Mesenchymal stem cell (in vitro differentiated cells and primary cell): Measurements from ENCODE around the gene KIF25.

Experiments used
- DNase-seq: peaks from one replicate; pipeline ENCODE4 v3.0.0-alpha.2; 2013
- H2AFZ ChIP-seq: one replicate; pipeline ENCODE4 v1.6.1; 2013; ENCODE audit warnings: low read depth, mild to moderate bottlenecking, control low read depth, inconsistent platforms, low read length, moderate library complexity
- H2AK5ac ChIP-seq: 2 replicates; pipeline ENCODE4 v1.6.1; 2013; ENCODE audit warnings: low read length, moderate library complexity, mild to moderate bottlenecking, inconsistent platforms; ENCODE audit not compliant: severe bottlenecking
- H2BK120ac ChIP-seq: one replicate; pipeline ENCODE4 v1.6.1; 2013; ENCODE audit warnings: low read depth, mild to moderate bottlenecking, inconsistent platforms, low read length, moderate library complexity
- H2BK12ac ChIP-seq, 2 experiments: one replicate each; pipeline ENCODE4 v1.6.1; 2013; ENCODE audit warnings: inconsistent platforms in 2 of 2, low read length in 2 of 2, mild to moderate bottlenecking in 2 of 2, moderate library complexity in 2 of 2, control low read depth in 1 of 2
- H2BK15ac ChIP-seq: one replicate; pipeline ENCODE4 v1.6.1; 2013; ENCODE audit warnings: mild to moderate bottlenecking, low read depth, inconsistent platforms; ENCODE audit not compliant: poor library complexity, severe bottlenecking
- H2BK5ac ChIP-seq: 2 replicates; pipeline ENCODE4 v1.6.1; 2013; ENCODE audit warnings: low read depth, mild to moderate bottlenecking, low read length, control low read depth, inconsistent platforms; ENCODE audit not compliant: poor library complexity, severe bottlenecking
- H3K14ac ChIP-seq, 2 experiments: one replicate each; pipeline ENCODE4 v1.6.1; 2013; ENCODE audit warnings: inconsistent platforms in 2 of 2, low read length in 2 of 2, control low read depth in 1 of 2, mild to moderate bottlenecking in 1 of 2, moderate library complexity in 1 of 2
- H3K18ac ChIP-seq, 2 experiments: one replicate each; pipeline ENCODE4 v1.6.1; 2013; ENCODE audit warnings: inconsistent platforms in 2 of 2, low read length in 2 of 2, control low read depth in 1 of 2, low read depth in 1 of 2, mild to moderate bottlenecking in 1 of 2
- H3K23ac ChIP-seq, 2 experiments: one replicate each; pipeline ENCODE4 v1.6.1; 2013; ENCODE audit warnings: inconsistent platforms in 2 of 2, low read length in 2 of 2, mild to moderate bottlenecking in 2 of 2, moderate library complexity in 2 of 2, control low read depth in 1 of 2
- H3K27ac ChIP-seq: 2 replicates; pipeline ENCODE4 v1.5.1; 2013; ENCODE audit warnings: mild to moderate bottlenecking, moderate library complexity, low read length, control low read depth, inconsistent platforms; ENCODE audit not compliant: poor library complexity, severe bottlenecking
- H3K27me3 ChIP-seq, 2 experiments: 2 replicates each; pipeline versions ENCODE4 v1.6.1 to v1.7.0; 2013; ENCODE audit warnings: low read length in 2 of 2, mild to moderate bottlenecking in 2 of 2, moderate library complexity in 2 of 2, control low read depth in 1 of 2, inconsistent platforms in 1 of 2; ENCODE audit not compliant: control insufficient read depth in 1 of 2, insufficient read depth in 1 of 2
- H3K36me3 ChIP-seq, 2 experiments: 2 replicates each; pipeline versions ENCODE4 v1.6.1 to v1.7.0; 2013; ENCODE audit warnings: low read length in 2 of 2, control low read depth in 1 of 2, inconsistent platforms in 1 of 2, low read depth in 1 of 2, mild to moderate bottlenecking in 1 of 2; ENCODE audit not compliant: insufficient read depth in 2 of 2, control insufficient read depth in 1 of 2
- H3K4ac ChIP-seq, 2 experiments: one replicate each; pipeline ENCODE4 v1.6.1; 2013; ENCODE audit warnings: inconsistent platforms in 2 of 2, low read length in 2 of 2, mild to moderate bottlenecking in 2 of 2, moderate library complexity in 2 of 2, control low read depth in 1 of 2, low read depth in 1 of 2
- H3K4me1 ChIP-seq: 2 replicates; pipeline ENCODE4 v1.6.1; 2013; ENCODE audit warnings: low read depth, low read length, control low read depth; ENCODE audit not compliant: control insufficient read depth, insufficient read depth
- H3K4me2 ChIP-seq: 2 replicates; pipeline ENCODE4 v1.6.1; 2013; ENCODE audit warnings: low read length, mild to moderate bottlenecking, inconsistent platforms; ENCODE audit not compliant: poor library complexity, severe bottlenecking
- H3K4me3 ChIP-seq, 2 experiments: 2 replicates each; pipeline versions ENCODE4 v1.5.1 to v1.7.0; 2013; ENCODE audit warnings: low read length in 2 of 2, mild to moderate bottlenecking in 2 of 2, control low read depth in 1 of 2, low read depth in 1 of 2; ENCODE audit not compliant: insufficient read depth in 1 of 2
- H3K79me1 ChIP-seq: replicated peaks from 2 replicates; pipeline ENCODE4 v1.6.1; 2013; ENCODE audit warnings: mild to moderate bottlenecking, control low read depth, low read length, inconsistent platforms; ENCODE audit not compliant: poor library complexity, severe bottlenecking
- H3K9ac ChIP-seq: 2 replicates; pipeline ENCODE4 v1.7.0; 2013; ENCODE audit warnings: mild to moderate bottlenecking, low read length, moderate library complexity
- H3K9me3 ChIP-seq: 2 replicates; pipeline ENCODE4 v1.7.0; 2013; ENCODE audit warnings: mild to moderate bottlenecking, low read length; ENCODE audit not compliant: control insufficient read depth
- H4K8ac ChIP-seq: one replicate; pipeline ENCODE4 v1.6.1; 2013; ENCODE audit warnings: inconsistent platforms, mild to moderate bottlenecking, low read length, moderate library complexity
- H4K91ac ChIP-seq: one replicate; pipeline ENCODE4 v1.6.1; 2013; ENCODE audit warnings: mild to moderate bottlenecking, low read length, inconsistent platforms
- whole genome bisulfite sequencing: methylation state at CpG from one replicate; pipeline ENCODE4 v1.1.7; 2013; ENCODE audit warnings: mixed read lengths; 5-methylcytosine and 5-hydroxymethylcytosine counted together

Gene KIF25

DNA sequence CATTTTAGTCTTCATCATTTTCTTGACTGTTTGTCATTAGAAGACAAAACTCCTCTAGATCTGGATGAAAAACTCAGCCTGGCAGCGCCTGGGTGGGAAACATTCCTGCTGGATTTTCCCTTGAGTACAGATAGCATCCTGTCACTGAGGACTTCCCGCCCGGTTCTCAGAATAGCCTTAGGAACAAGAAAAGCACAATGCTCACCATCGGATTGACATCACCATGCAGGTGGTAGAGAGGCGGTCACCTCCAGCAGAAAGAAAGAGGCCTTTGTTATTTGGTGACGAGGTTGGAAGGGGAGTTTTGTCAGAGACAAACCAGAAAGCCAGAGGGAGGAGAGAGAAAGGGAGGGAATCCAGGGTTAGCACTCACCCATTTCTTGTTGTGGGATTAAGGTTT is 39.8 kb downstream of the KIF25 start:
- Histone ChIP-seq H3K27ac (no peak overlapping the region), H4K8ac (no peak overlapping the region), H3K23ac (no peak overlapping the region), H3K79me1 (no peaks in the 10 kb centered on the region), H2AFZ (no peak overlapping the region), H2BK120ac (no peak overlapping the region), H2AK5ac (no peak overlapping the region), H3K36me3 (no peaks in the 10 kb centered on the region), H2BK15ac (no peak overlapping the region), H3K14ac (no peak overlapping the region), H3K9me3 (peaks cover 19% of the 10 kb centered on the region), H4K91ac (no peak overlapping the region), H3K4me1 (peaks cover 2% of the 10 kb centered on the region), H3K9ac (no peak overlapping the region), H2BK12ac (no peak overlapping the region), H3K4me3 (no peak overlapping the region), H2BK5ac (no peak overlapping the region), H3K27me3 (no peaks in the 10 kb centered on the region), H3K4ac (no peak overlapping the region), H3K18ac (no peak overlapping the region), H3K4me2 (no peak overlapping the region)
- DNase-seq = peak; percentile 27
- 94% methylated on average over 6 of the region's 6 CpGs for WGBS

DNA sequence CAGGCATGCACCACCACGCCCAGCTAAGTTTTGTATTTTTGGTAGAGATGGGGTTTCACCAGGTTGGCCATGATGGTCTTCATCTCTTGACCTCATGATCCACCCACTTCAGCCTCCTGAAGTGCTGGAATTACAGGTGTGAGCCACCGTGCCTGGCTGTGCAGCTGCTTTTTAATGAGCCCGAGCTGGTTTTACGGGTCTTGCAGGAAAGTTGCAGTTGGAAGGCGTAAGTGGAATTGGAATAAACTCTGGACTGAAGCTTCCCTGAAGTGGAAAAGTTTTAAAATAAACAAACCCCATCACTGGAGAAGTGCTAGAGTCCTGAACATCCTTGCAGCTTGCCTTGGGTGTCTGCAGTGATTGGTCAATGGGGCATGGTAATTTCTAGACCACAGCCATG is 40.4 kb downstream of the KIF25 start:
- Histone ChIP-seq H2BK12ac (no peak overlapping the region), H3K23ac (no peak overlapping the region), H2BK15ac (no peak overlapping the region), H3K4me2 (no peak overlapping the region), H4K8ac (no peak overlapping the region), H2BK5ac (no peak overlapping the region), H3K4me3 (no peak overlapping the region), H4K91ac (no peak overlapping the region), H3K14ac (no peak overlapping the region), H3K9me3 (peaks cover 19% of the 10 kb centered on the region), H2AFZ (no peak overlapping the region), H3K27me3 (no peaks in the 10 kb centered on the region), H3K36me3 (no peaks in the 10 kb centered on the region), H3K79me1 (no peaks in the 10 kb centered on the region), H3K18ac (no peak overlapping the region), H3K4ac (no peak overlapping the region), H3K9ac (no peak overlapping the region), H3K27ac (no peak overlapping the region), H3K4me1 (no peaks in the 10 kb centered on the region), H2BK120ac (no peak overlapping the region), H2AK5ac (no peak overlapping the region)
- DNase-seq = no peak
- WGBS = 95% methylated on average over 4 of the region's 5 CpGs

DNA sequence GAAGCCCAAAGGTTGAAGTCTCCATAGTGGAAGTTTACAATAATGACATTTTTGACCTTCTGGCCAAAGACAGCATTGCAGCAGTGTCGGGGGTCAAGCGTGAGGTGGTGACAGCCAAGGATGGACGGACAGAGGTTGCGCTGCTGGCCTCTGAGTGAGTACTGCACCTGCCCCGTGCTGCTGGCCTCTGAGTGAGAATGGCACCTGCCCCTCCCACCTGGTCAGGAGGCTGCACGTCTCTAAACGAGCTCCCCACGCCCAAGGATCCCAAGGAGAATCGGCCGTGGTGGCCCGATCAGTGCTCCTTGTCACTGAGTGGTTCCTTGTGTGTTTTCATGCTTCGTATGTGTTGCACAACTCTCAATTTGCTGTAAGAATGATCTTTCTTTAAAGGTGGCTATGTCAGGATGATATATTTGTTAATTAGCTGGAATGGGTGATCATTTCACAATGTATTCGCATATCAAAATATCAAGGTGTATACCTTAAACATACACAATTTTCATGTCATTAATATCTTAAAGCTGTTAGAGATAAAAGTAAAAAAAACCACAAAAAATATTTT is 41.2 kb downstream of the KIF25 start:
- no peak overlapping the region for H4K8ac ChIP-seq
- H2BK15ac ChIP-seq = no peak overlapping the region
- no peak overlapping the region for H2BK5ac ChIP-seq
- no peaks in the 10 kb centered on the region for H3K4me1 ChIP-seq
- no peak overlapping the region for H3K4ac ChIP-seq
- no peak overlapping the region for H4K91ac ChIP-seq
- no peak overlapping the region for H3K27ac ChIP-seq
- no peaks in the 10 kb centered on the region for H3K27me3 ChIP-seq
- no peak overlapping the region for H2AFZ ChIP-seq
- no peak overlapping the region for H3K4me3 ChIP-seq
- no peaks in the 10 kb centered on the region for H3K79me1 ChIP-seq
- H3K18ac ChIP-seq = no peak overlapping the region
- no peak overlapping the region for H3K23ac ChIP-seq
- no peak overlapping the region for H2BK12ac ChIP-seq
- 95% methylated on average over 12 of the region's 13 CpGs for WGBS
- no peak overlapping the region for H3K9ac ChIP-seq
- DNase-seq = no peak
- H2AK5ac ChIP-seq = no peak overlapping the region
- no peak overlapping the region for H3K14ac ChIP-seq
- H3K36me3 ChIP-seq = no peaks in the 10 kb centered on the region
- peaks cover 19% of the 10 kb centered on the region for H3K9me3 ChIP-seq
- H2BK120ac ChIP-seq = no peak overlapping the region
- no peak overlapping the region for H3K4me2 ChIP-seq

DNA sequence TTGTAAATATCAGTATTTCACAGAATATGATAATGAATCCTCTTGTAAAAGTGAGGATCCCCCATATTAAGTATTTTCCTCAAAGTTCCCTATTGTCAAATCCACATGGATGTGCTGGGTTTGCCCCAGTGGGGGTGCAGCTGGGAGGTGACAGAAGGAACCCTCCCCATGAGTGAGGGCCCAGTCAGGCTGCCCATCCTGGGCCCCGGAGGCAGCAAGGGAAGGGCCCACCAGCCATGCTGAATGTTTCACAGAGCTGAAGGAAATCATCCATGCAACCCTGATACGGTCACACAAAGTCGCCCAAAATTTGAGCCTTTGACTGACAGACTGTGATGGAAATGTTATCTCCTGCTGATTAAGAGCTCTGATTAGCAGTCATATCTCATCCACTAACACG is 41.8 kb downstream of the KIF25 start:
- H3K14ac ChIP-seq = no peak overlapping the region
- no peak overlapping the region for H2BK5ac ChIP-seq
- no peak overlapping the region for H2BK15ac ChIP-seq
- H3K27me3 ChIP-seq = no peaks in the 10 kb centered on the region
- H3K18ac ChIP-seq = no peak overlapping the region
- no peak overlapping the region for H3K23ac ChIP-seq
- H3K27ac ChIP-seq = no peak overlapping the region
- WGBS = 98% methylated on average over 3 of the region's 4 CpGs
- H4K8ac ChIP-seq = no peak overlapping the region
- H3K4me3 ChIP-seq = no peak overlapping the region
- no peak overlapping the region for H4K91ac ChIP-seq
- H3K9me3 ChIP-seq = peaks cover 19% of the 10 kb centered on the region
- H2AFZ ChIP-seq = no peak overlapping the region
- H3K4me1 ChIP-seq = no peaks in the 10 kb centered on the region
- H3K36me3 ChIP-seq = no peaks in the 10 kb centered on the region
- no peak overlapping the region for H3K9ac ChIP-seq
- H3K4me2 ChIP-seq = no peak overlapping the region
- no peak overlapping the region for H2AK5ac ChIP-seq
- H3K4ac ChIP-seq = no peak overlapping the region
- no peaks in the 10 kb centered on the region for H3K79me1 ChIP-seq
- no peak for DNase-seq
- no peak overlapping the region for H2BK120ac ChIP-seq
- H2BK12ac ChIP-seq = no peak overlapping the region
